HS-5 (cell line): ENCODE results near the gene CAMKK1.

Experiments used
- DNase-seq: peaks from one replicate; pipeline ENCODE4 v3.0.0-alpha.2; 2012; ENCODE audit warnings: low read depth

The CAMKK1 gene

GRCh38 chr17:3893003-3893719, at the start of gene CAMKK1:
Gene CAMKK1, minus strand, starts transcription at chr17:3893053. Its CDS starts 7,366 bp downstream, at chr17:3885687.
- no peak for DNase-seq

- DNase-seq: no peak
Measured at GRCh38 chr17:3940965-3941698, 48.3 kb upstream of the CAMKK1 start.

GRCh38 chr17:3937359-3937758, 44.5 kb upstream of the CAMKK1 start:
- DNase-seq: no peak

- DNase-seq: no peak
Measured at GRCh38 chr17:3935825-3936355, 43.0 kb upstream of the CAMKK1 start.

- no peak for DNase-seq
Measured at GRCh38 chr17:3935140-3935542, 42.3 kb upstream of the CAMKK1 start.

- DNase-seq: no peak
Measured at GRCh38 chr17:3929764-3930163, 36.9 kb upstream of the CAMKK1 start.

GRCh38 chr17:3929181-3929580, 36.3 kb upstream of the CAMKK1 start:
- DNase-seq: no peak

GRCh38 chr17:3928406-3928805, 35.6 kb upstream of the CAMKK1 start:
- DNase-seq: no peak

GRCh38 chr17:3927628-3928340, 34.9 kb upstream of the CAMKK1 start:
- no peak for DNase-seq

- no peak for DNase-seq
Measured at GRCh38 chr17:3926860-3927627, 34.2 kb upstream of the CAMKK1 start.

GRCh38 chr17:3925684-3926485, 33.0 kb upstream of the CAMKK1 start:
- no peak for DNase-seq

GRCh38 chr17:3924512-3925350, 31.9 kb upstream of the CAMKK1 start:
- no peak for DNase-seq

GRCh38 chr17:3923466-3924190, 30.8 kb upstream of the CAMKK1 start:
- no peak for DNase-seq

- DNase-seq: no peak
Measured at GRCh38 chr17:3922765-3923164, 29.9 kb upstream of the CAMKK1 start.

- no peak for DNase-seq
Measured at GRCh38 chr17:3921502-3922319, 28.9 kb upstream of the CAMKK1 start.

- DNase-seq: no peak
Measured at GRCh38 chr17:3921006-3921405, 28.2 kb upstream of the CAMKK1 start.

GRCh38 chr17:3919123-3919624, 26.3 kb upstream of the CAMKK1 start:
- DNase-seq: no peak

GRCh38 chr17:3918372-3919122, 25.7 kb upstream of the CAMKK1 start:
- no peak for DNase-seq
